A673 (cell line): Measurements from ENCODE around the gene PPAN.

Experiments
- EZH2 ChIP-seq: fragments of 200-600 bp; sonication (generic); IDR thresholded peaks from 2 replicates; pipeline ENCODE4 v1.6.1; 2017; ENCODE audit warnings: borderline replicate concordance, low read depth, mild to moderate bottlenecking, mixed read lengths, antibody characterized with exemption, low read length; ENCODE audit not compliant: poor library complexity, severe bottlenecking
- TF ChIP-seq, protein P1 (sequence below): fragments of 300-800, 200-600 bp; sonication (generic); conservative IDR thresholded peaks from 2 replicates; pipeline ENCODE4 v1.5.1; 2017; ENCODE audit warnings: low read depth, mild to moderate bottlenecking, antibody characterized with exemption, low read length, moderate library complexity, mixed read lengths

DNA sequence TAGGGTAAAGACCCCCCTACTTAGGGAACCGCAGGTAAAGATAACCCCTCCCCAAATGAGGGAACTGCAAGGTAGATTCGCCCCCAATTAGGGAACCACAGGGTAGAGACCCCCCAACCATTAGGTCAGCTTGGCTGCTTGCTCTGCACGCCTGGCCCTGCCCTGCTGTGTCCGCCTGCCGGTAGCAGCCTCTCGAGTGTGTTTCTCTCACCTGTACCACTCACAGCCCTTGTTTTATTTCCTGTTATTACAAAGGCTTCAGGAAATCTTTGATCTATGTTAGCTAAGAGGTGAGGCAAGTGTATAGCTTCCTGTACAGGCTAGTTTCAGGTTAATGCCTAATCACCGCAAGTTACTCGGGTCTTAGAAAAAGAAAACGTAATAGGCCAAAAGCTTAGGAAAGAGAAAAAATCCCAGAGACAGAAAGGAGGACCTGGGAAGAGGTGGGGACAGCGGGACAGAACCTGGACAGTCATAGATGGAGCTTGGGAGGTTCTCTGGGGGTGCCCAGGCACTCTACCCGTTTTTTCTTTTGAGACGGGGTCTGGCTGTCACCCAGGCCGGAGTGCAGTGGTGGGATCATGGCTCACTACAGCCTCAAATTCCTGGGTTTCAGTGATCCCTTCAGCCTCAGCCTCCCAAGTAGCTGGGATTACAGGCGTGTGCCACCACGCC is 36.7 kb downstream of the PPAN start:
- TF ChIP-seq, protein P1, sequence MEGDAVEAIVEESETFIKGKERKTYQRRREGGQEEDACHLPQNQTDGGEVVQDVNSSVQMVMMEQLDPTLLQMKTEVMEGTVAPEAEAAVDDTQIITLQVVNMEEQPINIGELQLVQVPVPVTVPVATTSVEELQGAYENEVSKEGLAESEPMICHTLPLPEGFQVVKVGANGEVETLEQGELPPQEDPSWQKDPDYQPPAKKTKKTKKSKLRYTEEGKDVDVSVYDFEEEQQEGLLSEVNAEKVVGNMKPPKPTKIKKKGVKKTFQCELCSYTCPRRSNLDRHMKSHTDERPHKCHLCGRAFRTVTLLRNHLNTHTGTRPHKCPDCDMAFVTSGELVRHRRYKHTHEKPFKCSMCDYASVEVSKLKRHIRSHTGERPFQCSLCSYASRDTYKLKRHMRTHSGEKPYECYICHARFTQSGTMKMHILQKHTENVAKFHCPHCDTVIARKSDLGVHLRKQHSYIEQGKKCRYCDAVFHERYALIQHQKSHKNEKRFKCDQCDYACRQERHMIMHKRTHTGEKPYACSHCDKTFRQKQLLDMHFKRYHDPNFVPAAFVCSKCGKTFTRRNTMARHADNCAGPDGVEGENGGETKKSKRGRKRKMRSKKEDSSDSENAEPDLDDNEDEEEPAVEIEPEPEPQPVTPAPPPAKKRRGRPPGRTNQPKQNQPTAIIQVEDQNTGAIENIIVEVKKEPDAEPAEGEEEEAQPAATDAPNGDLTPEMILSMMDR, result no peak
- no peak for TF ChIP-seq EZH2
